HG03196 (cell line): ENCODE measurements around the gene TBC1D2.

ENCODE experiments used
- ATAC-seq: cut with Tn5 transposase; IDR thresholded peaks from one replicate; pipeline ENCODE4 v1.9.1; 2021; ENCODE audit not compliant: unreplicated experiment

Gene TBC1D2

GRCh38 chr9:98242426-98242825 lies 13.0 kb downstream of the TBC1D2 start:
- ATAC-seq, result no peak

GRCh38 chr9:98241357-98242300 lies 13.8 kb downstream of the TBC1D2 start:
- ATAC-seq, result no peak

- ATAC-seq, result no peak
Measured at GRCh38 chr9:98240475-98240874, 15.0 kb downstream of the TBC1D2 start.

- ATAC-seq, result no peak
Measured at GRCh38 chr9:98236901-98237487, 18.5 kb downstream of the TBC1D2 start.

GRCh38 chr9:98235126-98235525 lies 20.3 kb downstream of the TBC1D2 start:
- ATAC-seq, result no peak

DNA sequence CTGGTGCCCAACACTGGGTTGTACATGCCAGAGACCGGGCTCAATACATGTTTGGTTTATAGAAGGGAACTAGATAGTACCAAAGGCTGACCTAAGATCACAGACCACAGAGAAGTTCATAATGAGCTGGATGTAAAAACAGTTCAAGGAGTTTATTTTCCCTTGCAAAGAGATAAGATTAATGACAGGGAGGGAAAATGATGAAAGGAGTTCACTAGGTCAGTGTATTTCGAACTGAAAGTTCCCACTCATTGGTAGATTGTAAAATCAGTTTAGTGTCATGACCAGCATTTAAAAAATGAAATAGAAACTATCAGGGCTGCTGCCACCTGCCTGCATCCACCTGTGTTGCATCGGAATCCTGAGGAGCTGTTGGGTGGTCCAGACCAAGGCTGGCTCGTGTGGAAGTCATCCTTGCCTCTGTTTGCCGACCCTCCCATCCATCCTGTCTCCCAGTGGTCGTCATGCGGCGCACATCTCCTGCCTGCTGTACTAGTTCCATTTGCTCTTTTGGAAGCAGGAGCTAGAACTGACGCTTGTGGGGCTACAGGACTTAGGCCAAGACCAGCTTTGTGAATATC lies 21.1 kb downstream of the TBC1D2 start:
- ATAC-seq, result no peak

DNA sequence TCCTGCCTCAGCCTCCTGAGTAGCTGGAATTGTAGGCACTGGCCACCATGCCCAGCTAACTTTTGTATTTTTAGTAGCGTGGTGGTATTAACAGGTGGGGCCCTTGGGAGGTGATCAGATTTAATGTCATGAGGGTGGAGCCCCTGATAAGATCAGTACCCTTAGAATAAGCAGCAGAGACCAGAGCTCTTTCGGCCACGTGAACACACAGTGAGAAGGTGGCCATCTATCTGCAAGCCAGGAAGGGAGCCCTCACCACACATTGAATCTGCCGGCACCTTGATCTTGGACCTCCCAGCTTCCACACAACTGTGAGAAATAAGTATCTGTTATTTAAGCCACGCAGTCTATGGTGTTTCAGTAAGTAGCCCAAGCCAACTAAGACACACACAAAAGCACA lies 22.5 kb downstream of the TBC1D2 start:
- no peak for ATAC-seq

- no peak for ATAC-seq
Measured at GRCh38 chr9:98231770-98232478, 23.5 kb downstream of the TBC1D2 start.

DNA sequence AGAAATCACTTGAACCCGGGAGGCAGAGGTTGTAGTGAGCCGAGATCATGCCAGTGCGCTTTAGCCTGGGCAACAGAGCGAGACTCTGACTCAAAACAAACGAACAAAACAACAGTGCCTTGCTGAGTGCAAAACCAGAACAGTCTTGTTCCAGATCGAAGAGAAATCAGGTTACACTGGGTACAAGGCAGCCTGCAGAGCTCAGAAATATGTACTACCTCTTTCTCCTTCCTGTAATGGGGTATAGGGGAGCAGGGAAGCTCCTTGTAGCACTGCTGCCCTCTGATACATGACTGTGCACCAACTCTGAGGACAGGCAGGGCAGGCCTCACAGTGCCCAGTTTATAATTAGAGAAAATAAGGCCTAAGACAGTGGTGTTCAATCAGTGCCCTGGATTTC lies 24.7 kb downstream of the TBC1D2 start:
- no peak for ATAC-seq

DNA sequence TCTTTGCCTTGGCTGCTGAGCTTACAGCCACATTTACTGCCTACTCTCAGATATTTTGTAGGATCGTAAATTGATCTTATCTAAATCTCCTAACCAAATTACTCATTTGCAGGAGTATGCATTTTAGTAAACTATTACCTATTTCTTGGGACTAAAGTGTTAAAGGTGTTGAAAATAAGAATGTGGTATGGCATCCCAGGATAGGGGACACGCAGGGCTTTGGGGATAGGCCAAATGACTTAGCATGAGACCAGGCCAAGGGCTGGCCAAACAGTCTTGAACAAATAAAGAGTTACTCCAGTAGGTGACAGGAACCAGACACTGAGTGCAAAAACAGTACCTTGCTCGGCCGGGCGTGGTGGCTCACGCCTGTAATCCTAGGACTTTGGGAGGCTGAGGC lies 25.1 kb downstream of the TBC1D2 start:
- no peak for ATAC-seq

DNA sequence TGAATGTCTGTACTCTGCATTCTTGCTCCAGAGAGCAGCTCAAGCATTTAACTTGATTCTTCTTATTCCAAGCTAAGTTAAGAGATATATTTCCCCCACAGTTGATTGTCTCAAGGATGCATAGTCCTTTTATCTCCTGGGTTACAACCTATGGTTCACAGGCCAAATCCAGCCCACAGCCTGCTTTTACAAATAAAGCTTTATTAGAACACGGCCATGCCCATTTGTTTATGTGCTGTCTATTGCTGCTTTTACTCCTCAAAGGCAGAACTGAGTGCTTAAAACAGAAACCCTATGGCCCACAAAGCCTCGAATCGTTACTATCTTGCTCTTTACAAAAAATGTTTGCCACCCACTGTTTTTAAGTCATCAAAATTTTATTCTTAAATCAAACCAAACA lies 25.8 kb downstream of the TBC1D2 start:
- no peak for ATAC-seq

DNA sequence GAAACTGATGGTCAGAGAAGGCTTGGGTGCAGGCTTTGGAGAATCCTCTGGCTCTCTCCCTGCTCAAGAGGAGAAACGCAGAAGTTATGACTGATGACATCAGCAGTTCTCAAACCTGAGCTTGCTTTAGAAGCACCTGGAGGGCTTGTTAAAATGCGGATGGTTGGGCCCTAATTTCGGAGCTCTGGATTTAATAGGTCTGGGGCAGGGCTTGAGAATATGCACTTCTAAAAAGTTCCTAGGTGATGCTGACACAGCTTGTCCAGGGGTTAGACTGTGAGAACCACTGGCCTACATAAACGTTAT lies 26.4 kb downstream of the TBC1D2 start:
- ATAC-seq, result no peak

DNA sequence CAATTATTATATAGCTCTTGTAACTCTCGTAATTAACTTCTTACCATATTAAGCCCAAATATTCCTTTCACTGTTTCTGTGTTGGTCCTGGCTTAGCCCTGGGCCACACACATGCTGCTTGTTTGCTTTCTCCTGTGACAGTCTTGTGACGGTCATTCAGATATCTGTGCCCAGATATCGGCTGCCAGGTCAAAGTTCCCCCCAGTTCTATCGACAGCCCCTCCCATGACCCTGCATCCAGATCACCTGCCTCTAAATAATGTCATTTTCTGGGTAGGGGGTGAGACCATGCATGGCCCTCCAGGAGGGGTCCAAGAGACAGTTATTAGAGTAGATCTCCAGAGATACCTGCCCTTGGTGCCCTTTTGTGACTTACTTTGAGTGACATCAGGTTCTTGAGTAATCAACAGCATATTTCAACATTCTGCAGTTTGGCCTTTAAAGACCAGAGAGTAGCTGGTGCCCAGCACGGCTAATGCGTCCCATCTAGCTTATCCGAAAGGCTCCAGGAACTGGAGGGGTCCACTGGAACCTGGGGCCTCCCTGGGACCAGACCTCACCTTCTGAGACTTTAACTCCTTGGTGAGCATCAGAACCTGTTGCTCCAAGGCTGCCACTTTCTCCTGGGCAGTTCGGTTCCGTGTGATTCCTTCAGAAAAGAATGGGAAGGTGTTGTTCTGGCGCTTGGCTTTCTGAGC lies 26.9 kb downstream of the TBC1D2 start:
- ATAC-seq, result no peak

GRCh38 chr9:98227883-98228282 lies 27.6 kb downstream of the TBC1D2 start:
- no peak for ATAC-seq

- no peak for ATAC-seq
Measured at GRCh38 chr9:98226957-98227356, 28.5 kb downstream of the TBC1D2 start.

GRCh38 chr9:98226516-98226915 lies 28.9 kb downstream of the TBC1D2 start:
- ATAC-seq, result no peak

- no peak for ATAC-seq
Measured at GRCh38 chr9:98225015-98225442, 30.4 kb downstream of the TBC1D2 start.

GRCh38 chr9:98222885-98223691 lies 32.4 kb downstream of the TBC1D2 start:
- ATAC-seq, result no peak

DNA sequence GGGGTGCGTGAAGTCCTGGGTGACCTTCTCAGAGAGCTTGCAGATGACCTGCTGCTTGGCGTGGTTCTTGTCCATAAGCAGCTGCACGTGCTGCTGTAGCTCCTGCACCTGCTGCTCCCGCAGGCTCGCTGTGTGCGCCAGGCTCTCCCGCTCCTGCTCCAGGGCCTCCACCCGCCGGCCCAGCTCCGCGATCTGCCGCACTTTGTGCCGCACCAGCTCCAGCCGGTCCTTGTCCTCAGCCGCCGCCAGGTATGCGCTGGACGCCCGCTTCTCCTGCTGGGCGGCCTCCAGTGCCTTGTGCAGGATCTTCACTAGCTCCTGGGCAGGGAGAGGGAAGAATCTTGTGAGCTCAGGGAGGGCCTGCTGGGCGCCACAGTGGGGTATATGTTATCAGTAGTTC lies 34.5 kb downstream of the TBC1D2 start:
- no peak for ATAC-seq

DNA sequence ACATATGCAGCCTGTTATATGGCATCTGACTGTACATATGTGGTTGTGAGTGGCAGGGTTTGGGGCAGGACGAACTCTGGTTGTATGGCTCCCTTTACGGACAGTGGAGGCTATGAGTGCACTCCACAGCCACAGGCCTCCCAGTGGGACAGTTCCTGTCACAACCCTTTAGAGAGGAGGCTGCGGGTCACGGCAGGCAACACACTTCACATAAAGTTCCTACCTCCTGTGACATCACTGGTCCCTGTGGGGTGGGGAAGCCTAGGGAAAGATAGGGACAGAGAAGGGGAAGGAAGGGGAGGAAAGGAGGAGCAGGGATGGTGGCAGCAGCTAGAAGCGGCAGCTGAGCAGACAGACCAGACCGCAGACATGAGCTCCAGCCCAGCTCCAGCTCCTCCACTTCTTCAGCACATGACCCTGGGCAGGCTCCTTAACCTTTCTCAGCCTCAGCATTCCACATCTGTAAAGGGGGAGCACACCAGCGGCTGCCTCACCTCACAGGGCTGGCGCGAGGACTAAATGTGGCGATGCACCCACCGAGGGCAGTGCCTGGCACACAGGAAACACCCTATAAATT lies 35.6 kb downstream of the TBC1D2 start:
- no peak for ATAC-seq
